Testis (tissue), 3 donors: ENCODE data around the gene NLGN2. TPM values are rescaled to one million over a fixed set of nuclear protein-coding genes. Genes with fewer than 3 reads are reported as not detected.

Experiments used
- DNase-seq: peaks from one replicate; pipeline ENCODE4 v3.0.0-alpha.2; 2019
- H3K27ac ChIP-seq, 2 donors: fragments of 200-600 bp; sonication (generic); one replicate each; pipeline ENCODE4 v1.5.1; 2019
- H3K27me3 ChIP-seq: fragments of 200-600 bp; sonication (generic); one replicate; pipeline ENCODE4 v1.5.1; 2019
- H3K36me3 ChIP-seq: fragments of 200-600 bp; sonication (generic); one replicate; pipeline ENCODE4 v1.5.1; 2017; ENCODE audit warnings: low read depth; ENCODE audit errors: missing control alignments
- H3K4me1 ChIP-seq: fragments of 200-600 bp; sonication (generic); one replicate; pipeline ENCODE4 v1.5.1; 2019
- H3K4me3 ChIP-seq, 2 donors: fragments of 200-600 bp; sonication (generic); one replicate each; pipeline ENCODE4 v1.5.1; 2017 to 2019
- H3K9me3 ChIP-seq: fragments of 200-600 bp; sonication (generic); one replicate; pipeline ENCODE4 v1.5.1; 2017
- CTCF ChIP-seq, 3 experiments: fragments of 450-650 bp in 2 of 3; fragments of 200-600 bp in 1 of 3; sonication (generic) in 1 of 3; IDR thresholded peaks; one replicate each; pipeline ENCODE4 v1.5.1; 2016 to 2019; ENCODE audit warnings: antibody characterized with exemption in 3 of 3, mild to moderate bottlenecking in 2 of 3, moderate library complexity in 1 of 3
- POLR2A ChIP-seq: fragments of 450-650 bp; IDR thresholded peaks from one replicate; pipeline ENCODE4 v1.6.1; 2017; ENCODE audit warnings: antibody characterized with exemption, mild to moderate bottlenecking, moderate library complexity
- WGBS, 2 donors: methylation state at CpG; one replicate each; pipeline ENCODE4 v1.1.5; 2018; 5-methylcytosine and 5-hydroxymethylcytosine counted together
- intact Hi-C: fragments of 100-400 bp; cut with DNase I; formaldehyde crosslinking; loops from one replicate; pipeline ENCODE4 v1.15.1; 2023; ENCODE audit warnings: low total_unique reads
- polyA plus RNA-seq: library from polyadenylated mRNA; stranded (reverse); fragments of 350-450 nt; fragmentation: Illumina TruSeq; extraction: RNeasy Lipid Tissue Mini Kit (QIAGEN cat#74804); gene quantifications from one replicate; pipeline ENCODE4 v1.2.3, GENCODE V29; 2014; ENCODE audit warnings: low read depth, low replicate concordance; ENCODE audit not compliant: insufficient read depth
- total RNA-seq, 2 donors: library from RNA; depleted of rRNA; stranded (reverse); fragments of >200 nt; gene quantifications; one replicate each; pipeline ENCODE4 v1.2.3, GENCODE V29; 2016

Gene NLGN2
- total and polyA plus RNA-seq, 3 donors from 2014 or later, result 8.4 to 10.7 (median 9.9) TPM

- Histone ChIP-seq H3K27me3 (no peaks in the 10 kb centered on the region), H3K4me1 (no peaks in the 10 kb centered on the region), H3K36me3 (no peaks in the 10 kb centered on the region), H3K9me3 (no peaks in the 10 kb centered on the region), H3K27ac (no peak overlapping the region), H3K4me3 (no peak overlapping the region)
- TF ChIP-seq CTCF (IDR thresholded peaks at IDR 0.05), result no peak
- TF ChIP-seq POLR2A, result no peak
- intact Hi-C loops, result no loop called here
- WGBS, 2 donors, result 78 to 90% methylated on average over 6 of the region's 6 CpGs
- no peak for DNase-seq
Measured at GRCh38 chr17:7416323-7416722, 8.7 kb downstream of the NLGN2 start.

- intact Hi-C loops, result no loop called here
- Histone ChIP-seq H3K27ac (no peak overlapping the region), H3K4me1 (no peaks in the 10 kb centered on the region), H3K9me3 (no peaks in the 10 kb centered on the region), H3K4me3 (no peak overlapping the region), H3K27me3 (no peaks in the 10 kb centered on the region), H3K36me3 (no peaks in the 10 kb centered on the region)
- TF ChIP-seq CTCF (IDR thresholded peaks at IDR 0.05), result no peak
- DNase-seq, result no peak
- WGBS, 2 donors, result 93 to 94% methylated on average over 30 to 54 of the region's 54 CpGs
Measured at GRCh38 chr17:7417056-7417655, 9.5 kb downstream of the NLGN2 start.

GRCh38 chr17:7418472-7419152 lies 11.0 kb downstream of the NLGN2 start:
- TF ChIP-seq POLR2A, result no peak
- no peak for TF ChIP-seq CTCF (IDR thresholded peaks at IDR 0.05)
- Histone ChIP-seq H3K27ac (no peak overlapping the region), H3K4me1 (no peaks in the 10 kb centered on the region), H3K36me3 (no peaks in the 10 kb centered on the region), H3K4me3 (no peak overlapping the region), H3K9me3 (no peaks in the 10 kb centered on the region), H3K27me3 (no peaks in the 10 kb centered on the region)
- intact Hi-C loops, result no loop called here
- no peak for DNase-seq
- 73 to 91% methylated on average over 5 to 18 of the region's 18 CpGs for WGBS, 2 donors

- Histone ChIP-seq H3K4me1 (no peaks in the 10 kb centered on the region), H3K4me3 (no peak within 1 kb of the TSS), H3K27ac (no peak within 1 kb of the TSS), H3K36me3 (no peaks in the 10 kb centered on the region), H3K27me3 (no peaks in the 10 kb centered on the region), H3K9me3 (no peaks in the 10 kb centered on the region)
- DNase-seq, result no peak
- intact Hi-C loops, result no loop called here
- TF ChIP-seq CTCF (IDR thresholded peaks at IDR 0.05) (no peak), POLR2A (no peak)
- 79 to 81% methylated on average over 9 to 17 of the region's 17 CpGs for WGBS, 2 donors
Measured at GRCh38 chr17:7419819-7420610, 12.4 kb downstream of the NLGN2 start, which contains the start of gene SPEM1. SPEM1 (plus strand) TSS chr17:7420324; CDS start chr17:7420385, 61 bp downstream.
